NT2/D1 (cell line): Measurements from ENCODE around the gene GABRA6.

Experiments used
- SUZ12 ChIP-seq: IDR thresholded peaks from 2 replicates; pipeline ENCODE4 v1.6.1; 2011; ENCODE audit not compliant: insufficient read length, insufficient read depth; ENCODE audit errors: extremely low read depth
- YY1 ChIP-seq: IDR thresholded peaks from 2 replicates; pipeline ENCODE4 v1.6.1; 2011; ENCODE audit not compliant: insufficient read length, insufficient read depth
- ZNF274 ChIP-seq: IDR thresholded peaks from 2 replicates; pipeline ENCODE4 v1.6.1; 2011; ENCODE audit warnings: mild to moderate bottlenecking, low read depth, low read length

- no peak for TF ChIP-seq YY1
- no peak for TF ChIP-seq ZNF274
- TF ChIP-seq SUZ12: no peak
Observed at GRCh38 chr5:161713042-161713441, 27.5 kb downstream of the GABRA6 start.
